ENCODE data around the gene COX7A2L.
"Not testable (repeated sequence)": the region's sequence is repeated elsewhere in the genome, so short reads cannot be mapped to it uniquely, and the experiment has no call there.

Gene COX7A2L, protein sequence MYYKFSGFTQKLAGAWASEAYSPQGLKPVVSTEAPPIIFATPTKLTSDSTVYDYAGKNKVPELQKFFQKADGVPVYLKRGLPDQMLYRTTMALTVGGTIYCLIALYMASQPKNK

DNA sequence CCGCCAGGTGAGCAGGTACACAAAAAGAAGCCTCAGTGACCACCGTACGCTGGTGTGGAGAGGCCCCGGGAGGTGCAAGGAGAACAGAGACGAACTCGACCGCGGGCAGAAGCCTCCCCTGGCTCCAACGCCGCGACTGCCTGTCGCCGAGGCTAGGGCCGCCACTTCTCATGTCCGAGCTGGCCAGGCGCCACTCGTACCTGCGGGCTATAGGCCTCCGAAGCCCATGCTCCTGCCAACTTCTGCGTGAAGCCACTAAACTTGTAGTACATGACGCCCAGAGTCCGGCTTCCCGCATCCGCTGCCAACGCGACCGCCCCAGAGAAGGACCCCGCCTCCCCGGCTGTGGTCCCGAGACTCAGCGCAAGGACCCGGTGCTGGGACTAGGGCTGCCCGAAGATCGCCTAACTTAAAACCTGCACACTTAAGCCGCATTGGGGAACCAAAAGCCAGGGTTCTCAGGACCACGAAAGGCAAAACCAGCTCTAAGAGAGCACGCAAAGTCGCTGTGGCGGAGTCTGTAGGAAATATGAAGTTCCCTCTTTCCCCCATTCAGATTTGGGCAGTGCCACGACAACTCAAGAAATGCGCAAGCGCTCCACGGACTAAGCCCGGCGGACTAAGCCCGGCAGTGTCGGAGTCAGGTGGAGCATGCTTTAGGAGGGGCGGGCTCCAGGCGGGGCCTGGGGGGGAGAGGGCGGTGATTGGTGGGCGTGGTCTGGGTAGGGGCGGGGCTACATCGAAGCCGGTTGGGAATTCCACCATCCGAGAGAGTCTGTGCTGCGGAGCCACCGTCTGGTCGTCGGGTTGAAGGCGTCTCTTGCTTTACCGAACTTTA lies at the start of gene COX7A2L:
Gene COX7A2L, minus strand, starts transcription at position 328 of the 838 bp plus-strand sequence. Its CDS starts 56 bp downstream, at position 272.
- H3K27ac ChIP-seq (ENCODE audit: low read length): peak within 1 kb of the TSS; percentile 92
- no peaks in the 10 kb centered on the region for H3K27me3 ChIP-seq (ENCODE audit: control insufficient read depth in 1 of 2, insufficient read depth in 2 of 2, low read length in 2 of 2)
- peak within 1 kb of the TSS; percentile 98 for H3K9ac ChIP-seq (ENCODE audit: low read length in 2 of 2)
- H3K36me3 ChIP-seq (ENCODE audit: control insufficient read depth in 2 of 2, insufficient read depth in 2 of 2, low read length in 2 of 2): no peaks in the 10 kb centered on the region
- no peaks in the 10 kb centered on the region for H3K9me3 ChIP-seq (ENCODE audit: control insufficient read depth in 2 of 2, low read length in 2 of 2)
- H3K4me3 ChIP-seq (ENCODE audit: low read length in 2 of 2): peak within 1 kb of the TSS; percentile 88 to 99
- peaks cover 18% of the 10 kb centered on the region for H3K4me1 ChIP-seq (ENCODE audit: control insufficient read depth, insufficient read depth, low read length)

DNA sequence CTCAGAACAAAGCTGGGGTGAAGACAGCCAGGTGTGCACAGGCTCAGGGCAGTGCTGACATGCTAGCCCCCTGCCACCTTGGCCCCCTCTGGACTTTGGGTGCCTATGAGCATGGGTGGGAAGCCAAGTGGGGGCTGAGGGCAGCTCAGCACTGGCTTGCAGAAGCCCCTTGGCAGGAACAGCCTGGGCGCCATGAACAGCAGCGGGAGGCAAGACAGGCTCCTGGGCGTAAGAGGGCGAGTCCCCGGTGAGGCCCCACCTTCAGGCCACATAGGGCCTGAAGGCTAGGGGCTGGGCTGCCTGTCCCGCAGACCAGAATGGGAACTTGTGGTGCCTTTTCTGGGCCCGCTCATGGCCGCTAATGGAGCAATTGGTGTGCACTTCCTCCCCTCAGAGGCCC lies 47.0 kb upstream of the COX7A2L start:
- no peaks in the 10 kb centered on the region for H3K9me3 ChIP-seq (ENCODE audit: control insufficient read depth in 2 of 2, low read length in 2 of 2)
- no peak overlapping the region for H3K9ac ChIP-seq (ENCODE audit: low read length in 2 of 2)
- H3K27me3 ChIP-seq (ENCODE audit: control insufficient read depth in 1 of 2, insufficient read depth in 2 of 2, low read length in 2 of 2): no peaks in the 10 kb centered on the region
- no peak overlapping the region for H3K27ac ChIP-seq (ENCODE audit: low read length)
- no peaks in the 10 kb centered on the region for H3K4me1 ChIP-seq (ENCODE audit: control insufficient read depth, insufficient read depth, low read length)
- H3K4me3 ChIP-seq (ENCODE audit: low read length in 2 of 2): no peak overlapping the region
- H3K36me3 ChIP-seq (ENCODE audit: control insufficient read depth in 2 of 2, insufficient read depth in 2 of 2, low read length in 2 of 2): no peaks in the 10 kb centered on the region

DNA sequence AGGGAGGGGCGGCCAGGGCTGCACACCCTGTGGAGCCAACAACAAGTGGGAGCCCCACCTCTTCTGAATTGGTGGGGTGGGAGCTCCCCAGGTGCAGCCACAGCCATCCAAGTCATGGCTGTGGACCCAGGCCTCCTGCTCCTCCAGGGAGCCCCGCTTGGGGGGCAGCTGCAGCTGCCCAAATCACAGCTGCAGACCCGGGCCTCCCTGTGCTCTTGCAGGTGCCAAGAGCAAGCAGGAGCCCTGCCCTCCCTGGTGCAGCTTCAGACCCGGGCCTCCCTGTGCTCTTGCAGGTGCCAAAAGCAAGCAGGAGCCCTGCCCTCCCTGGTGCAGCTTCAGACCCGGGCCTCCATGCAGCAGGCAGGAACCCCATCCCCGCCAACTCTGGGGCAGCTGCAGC lies 46.5 kb upstream of the COX7A2L start:
- H3K9ac ChIP-seq (ENCODE audit: low read length in 2 of 2): no peak overlapping the region
- H3K4me3 ChIP-seq (ENCODE audit: low read length in 2 of 2): no peak overlapping the region
- H3K4me1 ChIP-seq (ENCODE audit: control insufficient read depth, insufficient read depth, low read length): no peaks in the 10 kb centered on the region
- H3K9me3 ChIP-seq (ENCODE audit: control insufficient read depth in 2 of 2, low read length in 2 of 2): no peaks in the 10 kb centered on the region
- H3K27ac ChIP-seq (ENCODE audit: low read length): no peak overlapping the region
- no peaks in the 10 kb centered on the region for H3K36me3 ChIP-seq (ENCODE audit: control insufficient read depth in 2 of 2, insufficient read depth in 2 of 2, low read length in 2 of 2)
- no peaks in the 10 kb centered on the region for H3K27me3 ChIP-seq (ENCODE audit: control insufficient read depth in 1 of 2, insufficient read depth in 2 of 2, low read length in 2 of 2)

DNA sequence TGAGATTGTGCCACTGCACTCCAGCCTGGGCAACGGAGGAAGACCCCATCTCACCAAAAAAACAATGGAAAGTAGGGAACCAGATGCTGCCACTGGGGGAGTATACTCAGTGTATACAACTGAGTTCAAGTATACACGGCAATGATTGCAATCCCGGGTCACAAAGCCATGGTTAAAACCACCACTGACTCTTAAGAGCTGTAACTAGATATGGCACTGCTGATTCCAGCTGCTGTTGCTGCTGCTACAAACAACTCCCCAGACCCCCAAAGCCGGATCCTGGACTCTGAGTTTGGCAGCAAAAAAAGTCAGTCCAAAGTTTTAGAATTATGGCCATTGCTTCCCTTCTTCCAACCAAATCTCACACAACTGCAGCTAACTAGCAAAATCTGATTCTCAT lies 43.7 kb upstream of the COX7A2L start:
- Histone ChIP-seq H3K9ac (ENCODE audit: low read length in 2 of 2) (no peak overlapping the region), H3K4me3 (ENCODE audit: low read length in 2 of 2) (no peak overlapping the region), H3K4me1 (ENCODE audit: control insufficient read depth, insufficient read depth, low read length) (no peaks in the 10 kb centered on the region), H3K27me3 (ENCODE audit: control insufficient read depth in 1 of 2, insufficient read depth in 2 of 2, low read length in 2 of 2) (no peaks in the 10 kb centered on the region), H3K27ac (ENCODE audit: low read length) (no peak overlapping the region), H3K36me3 (ENCODE audit: control insufficient read depth in 2 of 2, insufficient read depth in 2 of 2, low read length in 2 of 2) (no peaks in the 10 kb centered on the region), H3K9me3 (ENCODE audit: control insufficient read depth in 2 of 2, low read length in 2 of 2) (no peaks in the 10 kb centered on the region)

DNA sequence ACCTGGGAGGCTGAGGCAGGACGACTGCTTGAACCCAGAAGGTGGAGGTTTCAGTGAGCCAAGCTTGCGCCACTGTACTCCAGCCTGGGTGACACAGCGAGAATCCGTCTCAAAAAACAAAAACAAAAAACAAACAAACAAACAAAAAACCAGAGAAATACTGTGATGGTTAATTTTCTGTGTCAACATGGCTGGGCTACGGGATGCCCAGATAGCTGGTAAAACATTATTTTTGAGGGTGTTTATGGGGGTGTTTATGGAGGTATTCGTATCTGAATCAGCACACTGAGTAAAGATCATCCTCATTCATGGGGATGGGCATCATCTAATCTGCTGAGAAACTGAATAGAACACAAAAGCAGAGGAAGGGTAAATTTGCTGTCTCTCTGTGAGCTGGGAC lies 40.8 kb upstream of the COX7A2L start:
- Histone ChIP-seq H3K36me3 (ENCODE audit: control insufficient read depth in 2 of 2, insufficient read depth in 2 of 2, low read length in 2 of 2) (no peaks in the 10 kb centered on the region), H3K27me3 (ENCODE audit: control insufficient read depth in 1 of 2, insufficient read depth in 2 of 2, low read length in 2 of 2) (no peaks in the 10 kb centered on the region), H3K27ac (ENCODE audit: low read length) (no peak overlapping the region), H3K9me3 (ENCODE audit: control insufficient read depth in 2 of 2, low read length in 2 of 2) (no peaks in the 10 kb centered on the region), H3K4me3 (ENCODE audit: low read length in 2 of 2) (no peak overlapping the region), H3K9ac (ENCODE audit: low read length in 2 of 2) (no peak overlapping the region), H3K4me1 (ENCODE audit: control insufficient read depth, insufficient read depth, low read length) (no peaks in the 10 kb centered on the region)

GRCh38 chr2:42398052-42398451 lies 37.0 kb upstream of the COX7A2L start:
- not testable (repeated sequence) for H3K36me3 ChIP-seq (ENCODE audit: control insufficient read depth in 2 of 2, insufficient read depth in 2 of 2, low read length in 2 of 2); H3K4me3 ChIP-seq (ENCODE audit: low read length in 2 of 2)

DNA sequence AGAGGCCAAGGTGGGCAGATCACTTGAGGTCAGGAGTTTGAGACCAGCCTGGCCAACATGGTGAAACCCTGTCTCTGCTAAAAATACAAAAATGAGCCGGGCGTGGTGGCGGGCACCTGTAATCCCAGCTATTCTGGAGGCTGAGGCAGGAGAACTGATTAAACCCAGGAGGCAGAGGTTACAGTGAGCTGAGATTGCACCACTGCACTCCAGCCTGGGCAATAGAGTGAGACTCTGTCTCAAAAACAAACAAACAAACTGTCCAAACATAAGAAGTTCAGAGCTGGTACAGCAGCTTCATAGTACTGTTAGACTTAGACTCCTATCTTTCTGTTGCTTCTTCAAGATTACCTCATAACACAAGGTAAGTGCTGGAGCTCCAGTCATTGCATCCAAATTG lies 32.3 kb upstream of the COX7A2L start:
- H3K4me3 ChIP-seq (ENCODE audit: low read length in 2 of 2); H3K27me3 ChIP-seq (ENCODE audit: control insufficient read depth in 1 of 2, insufficient read depth in 2 of 2, low read length in 2 of 2); H3K27ac ChIP-seq (ENCODE audit: low read length); H3K9ac ChIP-seq (ENCODE audit: low read length in 2 of 2); H3K9me3 ChIP-seq (ENCODE audit: control insufficient read depth in 2 of 2, low read length in 2 of 2); H3K36me3 ChIP-seq (ENCODE audit: control insufficient read depth in 2 of 2, insufficient read depth in 2 of 2, low read length in 2 of 2); H3K4me1 ChIP-seq (ENCODE audit: control insufficient read depth, insufficient read depth, low read length): not testable (repeated sequence)

More at GRCh38 chr2:42398052-42398451, 37.0 kb upstream of the COX7A2L start:
- not testable (repeated sequence) for H3K27me3 ChIP-seq (ENCODE audit: control insufficient read depth in 1 of 2, insufficient read depth in 2 of 2, low read length in 2 of 2); H3K9ac ChIP-seq (ENCODE audit: low read length in 2 of 2); H3K4me1 ChIP-seq (ENCODE audit: control insufficient read depth, insufficient read depth, low read length); H3K9me3 ChIP-seq (ENCODE audit: control insufficient read depth in 2 of 2, low read length in 2 of 2); H3K27ac ChIP-seq (ENCODE audit: low read length)

DNA sequence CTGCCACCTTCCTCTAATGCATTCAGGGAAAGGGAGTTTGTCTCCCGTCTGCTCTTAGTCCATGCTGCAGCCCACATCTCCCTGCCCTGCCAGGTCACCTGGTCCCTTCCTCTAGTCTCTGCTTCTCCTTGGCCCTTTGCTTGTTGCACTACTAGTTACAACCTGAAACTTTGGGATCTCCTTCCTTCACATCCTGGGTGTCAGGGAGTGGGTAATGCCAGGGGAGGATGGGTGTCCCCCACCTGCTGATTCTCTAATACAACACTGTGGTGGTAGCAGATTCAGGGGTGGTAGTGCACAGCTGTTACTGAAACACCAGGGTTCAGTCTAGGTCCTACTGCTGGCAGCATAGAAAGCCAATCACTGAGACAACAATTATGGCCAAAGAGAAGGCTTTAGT lies 31.2 kb upstream of the COX7A2L start:
- H3K4me1 ChIP-seq (ENCODE audit: control insufficient read depth, insufficient read depth, low read length): no peaks in the 10 kb centered on the region
- no peak overlapping the region for H3K9ac ChIP-seq (ENCODE audit: low read length in 2 of 2)
- H3K36me3 ChIP-seq (ENCODE audit: control insufficient read depth in 2 of 2, insufficient read depth in 2 of 2, low read length in 2 of 2): no peaks in the 10 kb centered on the region
- no peaks in the 10 kb centered on the region for H3K9me3 ChIP-seq (ENCODE audit: control insufficient read depth in 2 of 2, low read length in 2 of 2)
- H3K27me3 ChIP-seq (ENCODE audit: control insufficient read depth in 1 of 2, insufficient read depth in 2 of 2, low read length in 2 of 2): peaks cover 0 to 3% of the 10 kb centered on the region in 2 donors
- no peak overlapping the region for H3K27ac ChIP-seq (ENCODE audit: low read length)
- H3K4me3 ChIP-seq (ENCODE audit: low read length in 2 of 2): no peak overlapping the region

DNA sequence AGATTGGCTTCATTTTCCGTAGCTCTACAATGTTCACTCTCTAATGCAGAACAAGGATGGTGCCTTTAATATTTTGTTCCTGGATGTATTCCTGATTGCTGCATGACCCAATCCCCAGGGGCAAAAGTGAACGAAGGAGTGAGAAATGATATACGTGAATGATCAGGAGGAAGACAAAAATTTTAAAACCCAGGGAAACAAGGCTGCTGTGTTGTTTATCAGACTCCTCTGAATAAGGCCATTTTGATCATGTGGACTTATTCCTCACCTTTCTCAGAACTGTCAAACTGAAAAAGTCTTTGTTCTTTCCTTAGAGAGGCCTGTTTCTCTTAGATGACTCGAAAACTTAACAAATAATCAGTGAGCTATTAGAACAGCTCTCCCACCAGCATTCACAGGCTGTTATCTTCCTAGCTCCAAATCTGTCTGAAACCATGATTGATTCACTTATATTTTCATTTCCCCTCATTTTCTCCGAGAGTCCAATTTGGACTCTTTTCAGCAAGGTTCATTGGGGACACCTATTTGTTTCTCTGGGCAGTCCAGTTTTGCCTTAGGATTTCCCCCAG lies 29.5 kb upstream of the COX7A2L start:
- H3K4me3 ChIP-seq (ENCODE audit: low read length in 2 of 2): no peak overlapping the region
- peaks cover 0 to 3% of the 10 kb centered on the region in 2 donors for H3K27me3 ChIP-seq (ENCODE audit: control insufficient read depth in 1 of 2, insufficient read depth in 2 of 2, low read length in 2 of 2)
- H3K36me3 ChIP-seq (ENCODE audit: control insufficient read depth in 2 of 2, insufficient read depth in 2 of 2, low read length in 2 of 2): no peaks in the 10 kb centered on the region
- H3K4me1 ChIP-seq (ENCODE audit: control insufficient read depth, insufficient read depth, low read length): no peaks in the 10 kb centered on the region
- no peak overlapping the region for H3K9ac ChIP-seq (ENCODE audit: low read length in 2 of 2)
- H3K9me3 ChIP-seq (ENCODE audit: control insufficient read depth in 2 of 2, low read length in 2 of 2): no peaks in the 10 kb centered on the region
- no peak overlapping the region for H3K27ac ChIP-seq (ENCODE audit: low read length)

- Histone ChIP-seq H3K27ac (ENCODE audit: low read length) (no peak overlapping the region), H3K4me1 (ENCODE audit: control insufficient read depth, insufficient read depth, low read length) (no peaks in the 10 kb centered on the region), H3K36me3 (ENCODE audit: control insufficient read depth in 2 of 2, insufficient read depth in 2 of 2, low read length in 2 of 2) (no peaks in the 10 kb centered on the region), H3K4me3 (ENCODE audit: low read length in 2 of 2) (no peak overlapping the region), H3K9me3 (ENCODE audit: control insufficient read depth in 2 of 2, low read length in 2 of 2) (no peaks in the 10 kb centered on the region), H3K9ac (ENCODE audit: low read length in 2 of 2) (no peak overlapping the region), H3K27me3 (ENCODE audit: control insufficient read depth in 1 of 2, insufficient read depth in 2 of 2, low read length in 2 of 2) (peaks cover 0 to 3% of the 10 kb centered on the region in 2 donors)
Observed at GRCh38 chr2:42386682-42387081, 25.7 kb upstream of the COX7A2L start.

GRCh38 chr2:42385225-42385624 lies 24.2 kb upstream of the COX7A2L start:
- Histone ChIP-seq H3K27ac (ENCODE audit: low read length) (no peak overlapping the region), H3K9me3 (ENCODE audit: control insufficient read depth in 2 of 2, low read length in 2 of 2) (no peaks in the 10 kb centered on the region), H3K4me1 (ENCODE audit: control insufficient read depth, insufficient read depth, low read length) (no peaks in the 10 kb centered on the region), H3K9ac (ENCODE audit: low read length in 2 of 2) (no peak overlapping the region), H3K4me3 (ENCODE audit: low read length in 2 of 2) (no peak overlapping the region), H3K36me3 (ENCODE audit: control insufficient read depth in 2 of 2, insufficient read depth in 2 of 2, low read length in 2 of 2) (no peaks in the 10 kb centered on the region), H3K27me3 (ENCODE audit: control insufficient read depth in 1 of 2, insufficient read depth in 2 of 2, low read length in 2 of 2) (peaks cover 0 to 3% of the 10 kb centered on the region in 2 donors)

Data from stomach smooth muscle (tissue), 2 donors.